ENCODE data around the gene PNMA6E. TPM values are rescaled to one million over a fixed set of nuclear protein-coding genes. Genes with fewer than 3 reads are reported as not detected.
"Not testable (repeated sequence)": the region's sequence is repeated elsewhere in the genome, so short reads cannot be mapped to it uniquely, and the experiment has no call there.

The PNMA6E gene
- polyA plus RNA-seq, 5 donors = not detected

- DNase-seq = no peak
Measured at GRCh38 chrX:153386097-153386496, 15.1 kb downstream of the PNMA6E start.

- not testable (repeated sequence) for DNase-seq
Measured at GRCh38 chrX:153384973-153385372, 16.2 kb downstream of the PNMA6E start.

GRCh38 chrX:153384390-153384789 lies 16.8 kb downstream of the PNMA6E start:
- no peak for DNase-seq

- no peak for DNase-seq
Measured at GRCh38 chrX:153382563-153383482, 18.3 kb downstream of the PNMA6E start.

- peak; percentile 82 to 87 for DNase-seq
Measured at GRCh38 chrX:153381684-153382532, 19.2 kb downstream of the PNMA6E start.

GRCh38 chrX:153380691-153381090 lies 20.5 kb downstream of the PNMA6E start:
- no peak for DNase-seq

GRCh38 chrX:153379971-153380581 lies 21.1 kb downstream of the PNMA6E start:
- no peak for DNase-seq

- DNase-seq = no peak
Measured at GRCh38 chrX:153379508-153379907, 21.6 kb downstream of the PNMA6E start.

GRCh38 chrX:153378607-153379006 lies 22.5 kb downstream of the PNMA6E start:
- DNase-seq = no peak

- DNase-seq = no peak
Measured at GRCh38 chrX:153377727-153378126, 23.4 kb downstream of the PNMA6E start.

- no peak for DNase-seq
Measured at GRCh38 chrX:153375571-153375970, 25.6 kb downstream of the PNMA6E start.

GRCh38 chrX:153374426-153374825 lies 26.7 kb downstream of the PNMA6E start:
- DNase-seq = no peak

- no peak for DNase-seq
Measured at GRCh38 chrX:153372949-153373348, 28.2 kb downstream of the PNMA6E start.

- no peak for DNase-seq
Measured at GRCh38 chrX:153371256-153371655, 29.9 kb downstream of the PNMA6E start.

GRCh38 chrX:153370293-153371055 lies 30.7 kb downstream of the PNMA6E start:
- DNase-seq = no peak

GRCh38 chrX:153366878-153367538 lies 34.1 kb downstream of the PNMA6E start:
- DNase-seq = no peak

GRCh38 chrX:153366119-153366518 lies 35.0 kb downstream of the PNMA6E start:
- no peak for DNase-seq

GRCh38 chrX:153365670-153366069 lies 35.5 kb downstream of the PNMA6E start:
- no peak for DNase-seq

GRCh38 chrX:153361781-153362397 lies 39.3 kb downstream of the PNMA6E start:
- no peak for DNase-seq

GRCh38 chrX:153357877-153358276 lies 43.3 kb downstream of the PNMA6E start:
- no peak for DNase-seq

Data from right lung (tissue), 5 donors.